Measurements from ENCODE around the gene FAM227B.
"Not testable (repeated sequence)": the region's sequence is repeated elsewhere in the genome, so short reads cannot be mapped to it uniquely, and the experiment has no call there.

Gene FAM227B

DNA sequence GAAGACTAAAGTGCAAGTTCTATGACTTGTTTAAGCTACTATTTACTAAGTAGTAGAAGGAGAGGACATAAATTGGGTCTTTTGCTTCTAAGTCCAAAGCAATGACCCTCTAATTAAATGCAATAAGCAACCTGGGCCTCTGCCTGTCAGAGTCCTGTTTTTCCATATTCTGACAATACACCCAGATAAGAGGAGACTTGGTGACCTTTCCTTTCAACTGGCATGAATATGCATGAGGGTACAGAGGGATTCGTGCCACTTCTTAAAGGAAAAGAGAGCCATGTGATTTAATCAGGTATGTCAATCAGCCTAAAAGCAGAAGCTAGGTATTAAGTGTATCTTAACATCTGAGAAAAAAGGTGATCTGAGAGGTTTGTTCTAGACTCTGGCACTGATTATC lies 248.3 kb downstream of the FAM227B start:
- Histone ChIP-seq H3K9ac (ENCODE audit: low read length in 5 of 5) (no peak overlapping the region), H3K27me3 (ENCODE audit: control insufficient read depth in 5 of 5, insufficient read depth in 4 of 5, low read length in 5 of 5) (no peaks in the 10 kb centered on the region), H3K9me3 (ENCODE audit: control insufficient read depth in 5 of 5, low read length in 5 of 5) (no peaks in the 10 kb centered on the region), H3K4me3 (ENCODE audit: low read depth in 1 of 5, low read length in 5 of 5) (no peak overlapping the region), H3K27ac (ENCODE audit: low read depth, low read length) (no peak overlapping the region), H3K36me3 (ENCODE audit: control insufficient read depth in 5 of 5, insufficient read depth in 5 of 5, low read length in 5 of 5) (no peaks in the 10 kb centered on the region), H3K4me1 (ENCODE audit: control insufficient read depth in 5 of 5, insufficient read depth in 5 of 5, low read length in 5 of 5) (no peaks in the 10 kb centered on the region)

DNA sequence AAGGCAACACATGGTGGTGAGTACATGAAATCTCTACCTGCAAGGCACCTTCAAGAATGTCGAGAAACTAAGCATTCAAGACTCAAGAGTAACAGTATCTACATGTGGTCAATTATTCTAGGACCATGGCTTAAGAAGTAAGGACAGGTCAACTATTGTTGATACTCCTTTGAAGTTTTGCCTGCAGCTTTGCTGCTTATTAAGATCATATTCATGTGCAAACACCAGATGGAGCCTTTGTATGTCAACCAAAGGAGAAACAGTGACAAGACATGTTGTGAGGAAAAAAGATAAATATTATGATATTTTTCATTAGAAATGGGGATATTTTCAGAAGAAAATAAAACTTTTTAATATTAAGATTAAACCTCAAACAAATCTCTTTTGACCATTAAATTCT lies 249.8 kb downstream of the FAM227B start:
- no peaks in the 10 kb centered on the region for H3K9me3 ChIP-seq (ENCODE audit: control insufficient read depth in 5 of 5, low read length in 5 of 5)
- H3K36me3 ChIP-seq (ENCODE audit: control insufficient read depth in 5 of 5, insufficient read depth in 5 of 5, low read length in 5 of 5), result no peaks in the 10 kb centered on the region
- H3K4me3 ChIP-seq (ENCODE audit: low read depth in 1 of 5, low read length in 5 of 5), result no peak overlapping the region
- no peaks in the 10 kb centered on the region for H3K4me1 ChIP-seq (ENCODE audit: control insufficient read depth in 5 of 5, insufficient read depth in 5 of 5, low read length in 5 of 5)
- no peaks in the 10 kb centered on the region for H3K27me3 ChIP-seq (ENCODE audit: control insufficient read depth in 5 of 5, insufficient read depth in 4 of 5, low read length in 5 of 5)
- no peak overlapping the region for H3K9ac ChIP-seq (ENCODE audit: low read length in 5 of 5)
- no peak overlapping the region for H3K27ac ChIP-seq (ENCODE audit: low read depth, low read length)

DNA sequence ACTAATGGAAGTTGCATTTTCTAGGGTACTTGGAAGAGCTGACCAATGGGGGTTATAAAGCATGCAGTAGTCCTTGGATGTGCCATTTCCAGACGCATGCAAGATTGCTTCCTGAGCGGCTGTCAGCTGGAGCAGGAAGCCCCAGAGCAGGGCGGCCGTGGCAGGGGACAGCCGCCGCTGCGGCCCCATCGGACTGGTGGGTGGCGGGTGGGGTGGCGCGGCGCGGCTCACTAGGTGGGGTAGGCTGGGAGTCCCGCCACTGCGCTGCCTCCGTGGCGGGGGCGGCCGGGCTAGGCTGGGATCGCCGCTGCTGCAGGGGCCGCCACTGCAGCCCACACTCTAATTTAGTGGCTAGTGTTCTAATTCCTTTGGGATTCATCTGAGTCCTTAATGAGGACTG lies 254.1 kb downstream of the FAM227B start:
- Histone ChIP-seq H3K4me1 (ENCODE audit: control insufficient read depth in 5 of 5, insufficient read depth in 5 of 5, low read length in 5 of 5) (no peaks in the 10 kb centered on the region), H3K27me3 (ENCODE audit: control insufficient read depth in 5 of 5, insufficient read depth in 4 of 5, low read length in 5 of 5) (no peaks in the 10 kb centered on the region), H3K9me3 (ENCODE audit: control insufficient read depth in 5 of 5, low read length in 5 of 5) (peaks cover 0 to 4% (median 0%) of the 10 kb centered on the region in 5 donors), H3K27ac (ENCODE audit: low read depth, low read length) (no peak overlapping the region), H3K4me3 (ENCODE audit: low read depth in 1 of 5, low read length in 5 of 5) (no peak overlapping the region), H3K36me3 (ENCODE audit: control insufficient read depth in 5 of 5, insufficient read depth in 5 of 5, low read length in 5 of 5) (no peaks in the 10 kb centered on the region), H3K9ac (ENCODE audit: low read length in 5 of 5) (no peak overlapping the region)

DNA sequence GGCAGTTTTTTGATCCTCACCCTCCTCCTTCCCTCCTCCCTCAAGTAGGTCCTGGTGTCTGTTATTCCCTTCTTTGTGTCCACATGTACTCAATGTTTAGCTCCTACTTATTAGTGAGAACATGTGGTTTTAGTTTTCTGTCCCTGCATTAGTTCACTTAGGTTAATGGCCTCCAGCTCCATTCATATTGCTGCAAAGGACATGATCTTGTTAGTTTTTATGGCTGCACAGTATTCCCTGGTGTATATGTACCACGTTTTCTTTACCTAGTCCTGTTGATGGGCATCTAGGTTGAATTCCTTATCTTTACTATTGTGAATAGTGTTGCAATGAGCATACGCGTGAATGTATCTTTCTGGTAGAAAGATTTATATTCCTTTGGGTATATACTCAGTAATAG lies 259.2 kb downstream of the FAM227B start:
- H3K4me3 ChIP-seq (ENCODE audit: low read depth in 1 of 5, low read length in 5 of 5), result no peak overlapping the region
- no peaks in the 10 kb centered on the region for H3K36me3 ChIP-seq (ENCODE audit: control insufficient read depth in 5 of 5, insufficient read depth in 5 of 5, low read length in 5 of 5)
- no peak overlapping the region for H3K27ac ChIP-seq (ENCODE audit: low read depth, low read length)
- peaks cover 0 to 4% (median 0%) of the 10 kb centered on the region in 5 donors for H3K9me3 ChIP-seq (ENCODE audit: control insufficient read depth in 5 of 5, low read length in 5 of 5)
- H3K4me1 ChIP-seq (ENCODE audit: control insufficient read depth in 5 of 5, insufficient read depth in 5 of 5, low read length in 5 of 5), result no peaks in the 10 kb centered on the region
- H3K9ac ChIP-seq (ENCODE audit: low read length in 5 of 5), result no peak overlapping the region
- no peaks in the 10 kb centered on the region for H3K27me3 ChIP-seq (ENCODE audit: control insufficient read depth in 5 of 5, insufficient read depth in 4 of 5, low read length in 5 of 5)

DNA sequence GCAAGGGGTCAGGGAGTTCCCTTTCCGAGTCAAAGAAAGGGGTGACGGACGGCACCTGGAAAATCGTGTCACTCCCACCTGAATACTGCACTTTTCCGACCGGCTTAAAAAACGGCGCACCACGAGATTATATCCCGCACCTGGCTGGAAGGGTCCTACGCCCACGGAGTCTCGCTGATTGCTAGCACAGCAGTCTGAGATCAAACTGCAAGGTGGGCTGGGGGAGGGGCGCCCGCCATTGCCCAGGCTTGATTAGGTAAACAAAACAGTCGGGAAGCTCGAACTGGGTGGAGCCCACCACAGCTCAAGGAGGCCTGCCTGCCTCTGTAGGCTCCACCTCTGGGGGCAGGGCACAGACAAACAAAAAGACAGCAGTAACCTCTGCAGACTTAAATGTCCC lies 266.2 kb downstream of the FAM227B start:
- H3K36me3 ChIP-seq (ENCODE audit: control insufficient read depth in 5 of 5, insufficient read depth in 5 of 5, low read length in 5 of 5); H3K9me3 ChIP-seq (ENCODE audit: control insufficient read depth in 5 of 5, low read length in 5 of 5); H3K27ac ChIP-seq (ENCODE audit: low read depth, low read length); H3K4me3 ChIP-seq (ENCODE audit: low read depth in 1 of 5, low read length in 5 of 5); H3K27me3 ChIP-seq (ENCODE audit: control insufficient read depth in 5 of 5, insufficient read depth in 4 of 5, low read length in 5 of 5); H3K4me1 ChIP-seq (ENCODE audit: control insufficient read depth in 5 of 5, insufficient read depth in 5 of 5, low read length in 5 of 5); H3K9ac ChIP-seq (ENCODE audit: low read length in 5 of 5): not testable (repeated sequence)

DNA sequence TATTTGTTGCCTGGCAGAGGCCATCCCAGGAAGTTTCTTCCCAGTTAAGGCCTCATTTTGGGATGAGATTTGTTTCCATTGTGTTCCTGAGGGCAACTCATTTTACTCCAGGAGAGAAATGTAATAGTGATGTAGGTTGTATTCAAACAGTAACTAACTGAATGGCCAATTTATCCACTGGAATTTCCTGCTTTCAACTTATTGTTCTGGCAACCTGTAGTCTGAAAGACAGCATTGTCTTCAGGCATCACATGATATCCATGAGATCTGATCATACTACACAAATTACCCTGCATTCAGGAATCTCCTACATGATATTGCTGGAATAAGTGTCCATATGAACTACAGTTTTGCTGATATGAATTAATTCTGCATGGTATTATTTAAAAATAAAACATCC lies 277.1 kb downstream of the FAM227B start:
- no peaks in the 10 kb centered on the region for H3K27me3 ChIP-seq (ENCODE audit: control insufficient read depth in 5 of 5, insufficient read depth in 4 of 5, low read length in 5 of 5)
- no peak overlapping the region for H3K4me3 ChIP-seq (ENCODE audit: low read depth in 1 of 5, low read length in 5 of 5)
- H3K36me3 ChIP-seq (ENCODE audit: control insufficient read depth in 5 of 5, insufficient read depth in 5 of 5, low read length in 5 of 5), result peaks cover 0 to 8% (median 3%) of the 10 kb centered on the region in 5 donors
- H3K9ac ChIP-seq (ENCODE audit: low read length in 5 of 5), result no peak overlapping the region
- no peaks in the 10 kb centered on the region for H3K4me1 ChIP-seq (ENCODE audit: control insufficient read depth in 5 of 5, insufficient read depth in 5 of 5, low read length in 5 of 5)
- no peak overlapping the region for H3K27ac ChIP-seq (ENCODE audit: low read depth, low read length)
- H3K9me3 ChIP-seq (ENCODE audit: control insufficient read depth in 5 of 5, low read length in 5 of 5), result peaks cover 0 to 7% (median 3%) of the 10 kb centered on the region in 5 donors

DNA sequence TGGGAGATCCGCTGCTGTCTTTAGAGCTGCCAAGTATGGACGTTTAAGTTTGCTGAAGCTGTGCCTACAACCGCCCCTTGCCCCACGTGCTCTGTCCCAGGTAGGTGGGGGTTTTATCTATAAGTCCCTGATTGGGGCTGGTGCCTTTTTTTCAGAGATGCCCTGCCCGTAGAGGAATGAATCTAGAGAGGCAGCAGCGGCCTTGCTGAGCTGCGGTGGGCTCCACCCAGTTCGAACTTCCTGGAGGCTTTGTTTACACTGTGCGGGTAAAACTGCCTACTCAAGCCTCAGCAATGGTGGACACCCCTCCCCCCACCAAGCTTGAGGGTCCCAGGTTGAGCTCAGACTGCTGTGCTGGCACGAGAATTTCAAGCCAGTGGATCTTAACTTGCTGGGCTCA lies 281.0 kb downstream of the FAM227B start:
- Histone ChIP-seq H3K27me3 (ENCODE audit: control insufficient read depth in 5 of 5, insufficient read depth in 4 of 5, low read length in 5 of 5) (no peaks in the 10 kb centered on the region), H3K9ac (ENCODE audit: low read length in 5 of 5) (no peak overlapping the region), H3K27ac (ENCODE audit: low read depth, low read length) (no peak overlapping the region), H3K4me1 (ENCODE audit: control insufficient read depth in 5 of 5, insufficient read depth in 5 of 5, low read length in 5 of 5) (peaks cover 0 to 6% (median 3%) of the 10 kb centered on the region in 5 donors), H3K9me3 (ENCODE audit: control insufficient read depth in 5 of 5, low read length in 5 of 5) (peaks cover 0 to 7% (median 3%) of the 10 kb centered on the region in 5 donors), H3K36me3 (ENCODE audit: control insufficient read depth in 5 of 5, insufficient read depth in 5 of 5, low read length in 5 of 5) (peaks cover 0 to 8% (median 3%) of the 10 kb centered on the region in 5 donors), H3K4me3 (ENCODE audit: low read depth in 1 of 5, low read length in 5 of 5) (no peak overlapping the region)

DNA sequence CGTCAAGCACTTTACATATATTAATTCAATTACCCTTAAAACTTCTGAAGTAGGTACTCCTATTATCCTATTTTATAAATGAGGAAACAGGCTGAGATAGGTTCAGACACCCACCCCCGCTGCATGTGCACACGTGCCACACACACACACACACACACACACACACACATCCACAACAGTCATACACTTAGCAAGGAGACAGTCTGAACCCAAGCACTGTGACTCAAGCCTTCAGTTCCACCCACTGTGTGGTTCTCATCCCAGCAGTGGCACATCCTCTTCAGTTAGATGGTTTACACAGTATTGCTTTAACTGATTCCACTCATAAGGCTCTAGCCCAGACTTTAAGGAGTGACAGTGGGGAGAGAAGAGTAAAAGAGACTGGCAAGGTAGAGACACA lies 288.7 kb downstream of the FAM227B start:
- no peak overlapping the region for H3K9ac ChIP-seq (ENCODE audit: low read length in 5 of 5)
- peaks cover 0 to 26% (median 0%) of the 10 kb centered on the region in 5 donors for H3K36me3 ChIP-seq (ENCODE audit: control insufficient read depth in 5 of 5, insufficient read depth in 5 of 5, low read length in 5 of 5)
- no peak overlapping the region for H3K4me3 ChIP-seq (ENCODE audit: low read depth in 1 of 5, low read length in 5 of 5)
- peaks cover 0 to 6% (median 3%) of the 10 kb centered on the region in 5 donors for H3K4me1 ChIP-seq (ENCODE audit: control insufficient read depth in 5 of 5, insufficient read depth in 5 of 5, low read length in 5 of 5)
- H3K27me3 ChIP-seq (ENCODE audit: control insufficient read depth in 5 of 5, insufficient read depth in 4 of 5, low read length in 5 of 5), result no peaks in the 10 kb centered on the region
- no peaks in the 10 kb centered on the region for H3K9me3 ChIP-seq (ENCODE audit: control insufficient read depth in 5 of 5, low read length in 5 of 5)
- no peak overlapping the region for H3K27ac ChIP-seq (ENCODE audit: low read depth, low read length)

DNA sequence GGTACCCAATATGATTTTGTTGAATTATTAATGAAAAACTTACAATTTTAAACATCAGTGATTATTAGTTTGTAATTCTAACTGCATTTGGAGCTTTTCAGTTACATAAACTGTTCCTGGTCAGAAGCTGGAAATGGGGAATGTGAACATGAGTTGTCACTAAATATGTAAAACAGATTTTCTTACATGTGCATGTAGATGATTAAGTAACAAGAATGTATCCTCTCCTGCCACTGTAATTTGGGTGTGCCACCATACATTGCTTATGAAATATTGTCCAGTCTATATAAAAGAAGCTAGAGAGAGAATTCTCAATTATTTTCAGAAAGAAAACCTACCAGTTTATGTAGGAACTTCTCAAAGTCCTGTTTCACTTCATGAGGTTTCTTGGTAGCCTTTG lies 289.2 kb downstream of the FAM227B start:
- H3K4me3 ChIP-seq (ENCODE audit: low read depth in 1 of 5, low read length in 5 of 5), result no peak overlapping the region
- H3K36me3 ChIP-seq (ENCODE audit: control insufficient read depth in 5 of 5, insufficient read depth in 5 of 5, low read length in 5 of 5), result peaks cover 0 to 26% (median 0%) of the 10 kb centered on the region in 5 donors
- no peaks in the 10 kb centered on the region for H3K27me3 ChIP-seq (ENCODE audit: control insufficient read depth in 5 of 5, insufficient read depth in 4 of 5, low read length in 5 of 5)
- H3K9ac ChIP-seq (ENCODE audit: low read length in 5 of 5), result no peak overlapping the region
- H3K9me3 ChIP-seq (ENCODE audit: control insufficient read depth in 5 of 5, low read length in 5 of 5), result no peaks in the 10 kb centered on the region
- peaks cover 0 to 6% (median 3%) of the 10 kb centered on the region in 5 donors for H3K4me1 ChIP-seq (ENCODE audit: control insufficient read depth in 5 of 5, insufficient read depth in 5 of 5, low read length in 5 of 5)
- H3K27ac ChIP-seq (ENCODE audit: low read depth, low read length), result no peak overlapping the region

DNA sequence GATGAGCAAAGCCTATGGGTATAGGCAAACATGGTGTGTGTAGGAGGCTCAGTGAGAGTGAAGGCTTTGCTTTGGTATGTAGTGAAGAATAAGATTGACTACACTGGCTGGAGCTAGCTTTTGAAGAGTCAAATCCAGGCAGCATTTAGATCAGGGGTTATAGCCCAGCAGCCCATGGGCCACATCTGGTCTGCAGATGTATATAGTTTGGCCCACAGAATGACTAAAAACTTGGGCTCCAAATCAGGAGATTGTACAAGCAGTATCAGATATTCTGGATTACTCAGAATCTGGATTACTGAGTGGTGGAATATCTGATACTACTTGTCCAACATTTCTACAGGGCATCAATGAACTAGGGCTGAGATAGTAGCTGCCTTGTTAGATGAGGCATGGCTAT lies 290.5 kb downstream of the FAM227B start:
- Histone ChIP-seq H3K9ac (ENCODE audit: low read length in 5 of 5) (no peak overlapping the region), H3K27me3 (ENCODE audit: control insufficient read depth in 5 of 5, insufficient read depth in 4 of 5, low read length in 5 of 5) (no peaks in the 10 kb centered on the region), H3K4me3 (ENCODE audit: low read depth in 1 of 5, low read length in 5 of 5) (no peak overlapping the region), H3K4me1 (ENCODE audit: control insufficient read depth in 5 of 5, insufficient read depth in 5 of 5, low read length in 5 of 5) (no peaks in the 10 kb centered on the region), H3K27ac (ENCODE audit: low read depth, low read length) (no peak overlapping the region), H3K9me3 (ENCODE audit: control insufficient read depth in 5 of 5, low read length in 5 of 5) (no peaks in the 10 kb centered on the region), H3K36me3 (ENCODE audit: control insufficient read depth in 5 of 5, insufficient read depth in 5 of 5, low read length in 5 of 5) (peaks cover 0 to 26% (median 0%) of the 10 kb centered on the region in 5 donors)

DNA sequence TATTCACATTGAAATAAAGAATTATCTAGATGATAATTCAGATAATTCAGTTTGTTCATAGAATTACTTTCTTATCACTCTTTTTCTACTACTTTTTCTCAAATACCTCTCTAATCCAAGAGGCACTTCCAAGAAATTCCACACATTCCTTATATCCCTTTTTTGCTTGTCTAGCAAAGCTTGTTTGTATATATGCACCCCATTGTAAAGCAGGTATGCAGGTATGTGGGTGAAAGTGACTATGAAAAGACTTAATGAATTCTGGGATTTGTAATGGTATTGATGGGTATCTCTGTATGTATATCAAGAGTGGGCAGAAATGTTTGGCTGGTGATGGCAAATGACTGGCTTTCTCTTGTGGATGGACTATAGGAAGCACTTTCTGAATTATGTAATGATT lies 291.7 kb downstream of the FAM227B start:
- Histone ChIP-seq H3K27me3 (ENCODE audit: control insufficient read depth in 5 of 5, insufficient read depth in 4 of 5, low read length in 5 of 5) (no peaks in the 10 kb centered on the region), H3K9ac (ENCODE audit: low read length in 5 of 5) (no peak overlapping the region), H3K36me3 (ENCODE audit: control insufficient read depth in 5 of 5, insufficient read depth in 5 of 5, low read length in 5 of 5) (peaks cover 0 to 22% (median 2%) of the 10 kb centered on the region in 5 donors), H3K9me3 (ENCODE audit: control insufficient read depth in 5 of 5, low read length in 5 of 5) (no peaks in the 10 kb centered on the region), H3K27ac (ENCODE audit: low read depth, low read length) (no peak overlapping the region), H3K4me1 (ENCODE audit: control insufficient read depth in 5 of 5, insufficient read depth in 5 of 5, low read length in 5 of 5) (no peaks in the 10 kb centered on the region), H3K4me3 (ENCODE audit: low read depth in 1 of 5, low read length in 5 of 5) (no peak overlapping the region)

Measured in subcutaneous abdominal adipose tissue (tissue), 5 donors.